ENCODE measurements around the gene VANGL1.
"Not testable (repeated sequence)": the region's sequence is repeated elsewhere in the genome, so short reads cannot be mapped to it uniquely, and the experiment has no call there.

DNA sequence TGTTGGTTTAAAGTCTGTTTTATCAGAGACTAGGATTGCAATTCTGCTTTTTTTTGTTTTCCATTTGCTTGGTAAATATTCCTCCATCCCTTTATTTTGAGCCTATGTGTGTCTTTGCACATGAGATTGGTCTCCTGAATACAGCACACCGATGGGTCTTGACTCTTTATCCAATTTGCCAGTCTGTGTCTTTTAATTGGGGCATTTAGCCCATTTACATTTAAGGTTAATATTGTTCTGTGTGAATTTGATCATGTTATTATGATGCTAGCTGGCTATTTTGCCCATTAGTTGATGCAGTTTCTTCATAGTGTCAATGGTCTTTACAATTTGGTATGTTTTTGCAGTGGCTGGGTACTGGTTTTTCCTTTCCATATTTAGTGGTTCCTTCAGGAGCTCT is 4.5 kb upstream of the VANGL1 start:
- TF ChIP-seq, protein P1, sequence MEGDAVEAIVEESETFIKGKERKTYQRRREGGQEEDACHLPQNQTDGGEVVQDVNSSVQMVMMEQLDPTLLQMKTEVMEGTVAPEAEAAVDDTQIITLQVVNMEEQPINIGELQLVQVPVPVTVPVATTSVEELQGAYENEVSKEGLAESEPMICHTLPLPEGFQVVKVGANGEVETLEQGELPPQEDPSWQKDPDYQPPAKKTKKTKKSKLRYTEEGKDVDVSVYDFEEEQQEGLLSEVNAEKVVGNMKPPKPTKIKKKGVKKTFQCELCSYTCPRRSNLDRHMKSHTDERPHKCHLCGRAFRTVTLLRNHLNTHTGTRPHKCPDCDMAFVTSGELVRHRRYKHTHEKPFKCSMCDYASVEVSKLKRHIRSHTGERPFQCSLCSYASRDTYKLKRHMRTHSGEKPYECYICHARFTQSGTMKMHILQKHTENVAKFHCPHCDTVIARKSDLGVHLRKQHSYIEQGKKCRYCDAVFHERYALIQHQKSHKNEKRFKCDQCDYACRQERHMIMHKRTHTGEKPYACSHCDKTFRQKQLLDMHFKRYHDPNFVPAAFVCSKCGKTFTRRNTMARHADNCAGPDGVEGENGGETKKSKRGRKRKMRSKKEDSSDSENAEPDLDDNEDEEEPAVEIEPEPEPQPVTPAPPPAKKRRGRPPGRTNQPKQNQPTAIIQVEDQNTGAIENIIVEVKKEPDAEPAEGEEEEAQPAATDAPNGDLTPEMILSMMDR (IDR thresholded peaks at IDR 0.05; ENCODE audit: insufficient read depth, low read length), result not testable (repeated sequence)
- TF ChIP-seq, protein P2, sequence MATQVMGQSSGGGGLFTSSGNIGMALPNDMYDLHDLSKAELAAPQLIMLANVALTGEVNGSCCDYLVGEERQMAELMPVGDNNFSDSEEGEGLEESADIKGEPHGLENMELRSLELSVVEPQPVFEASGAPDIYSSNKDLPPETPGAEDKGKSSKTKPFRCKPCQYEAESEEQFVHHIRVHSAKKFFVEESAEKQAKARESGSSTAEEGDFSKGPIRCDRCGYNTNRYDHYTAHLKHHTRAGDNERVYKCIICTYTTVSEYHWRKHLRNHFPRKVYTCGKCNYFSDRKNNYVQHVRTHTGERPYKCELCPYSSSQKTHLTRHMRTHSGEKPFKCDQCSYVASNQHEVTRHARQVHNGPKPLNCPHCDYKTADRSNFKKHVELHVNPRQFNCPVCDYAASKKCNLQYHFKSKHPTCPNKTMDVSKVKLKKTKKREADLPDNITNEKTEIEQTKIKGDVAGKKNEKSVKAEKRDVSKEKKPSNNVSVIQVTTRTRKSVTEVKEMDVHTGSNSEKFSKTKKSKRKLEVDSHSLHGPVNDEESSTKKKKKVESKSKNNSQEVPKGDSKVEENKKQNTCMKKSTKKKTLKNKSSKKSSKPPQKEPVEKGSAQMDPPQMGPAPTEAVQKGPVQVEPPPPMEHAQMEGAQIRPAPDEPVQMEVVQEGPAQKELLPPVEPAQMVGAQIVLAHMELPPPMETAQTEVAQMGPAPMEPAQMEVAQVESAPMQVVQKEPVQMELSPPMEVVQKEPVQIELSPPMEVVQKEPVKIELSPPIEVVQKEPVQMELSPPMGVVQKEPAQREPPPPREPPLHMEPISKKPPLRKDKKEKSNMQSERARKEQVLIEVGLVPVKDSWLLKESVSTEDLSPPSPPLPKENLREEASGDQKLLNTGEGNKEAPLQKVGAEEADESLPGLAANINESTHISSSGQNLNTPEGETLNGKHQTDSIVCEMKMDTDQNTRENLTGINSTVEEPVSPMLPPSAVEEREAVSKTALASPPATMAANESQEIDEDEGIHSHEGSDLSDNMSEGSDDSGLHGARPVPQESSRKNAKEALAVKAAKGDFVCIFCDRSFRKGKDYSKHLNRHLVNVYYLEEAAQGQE (IDR thresholded peaks at IDR 0.05; ENCODE audit: insufficient replicate concordance, low read depth), result not testable (repeated sequence)
- not testable (repeated sequence) for TF ChIP-seq GABPA (IDR thresholded peaks at IDR 0.05; ENCODE audit: low read depth); POLR2AphosphoS5 (IDR thresholded peaks at IDR 0.05; ENCODE audit: low read depth); SPI1 (IDR thresholded peaks at IDR 0.05; ENCODE audit: borderline replicate concordance, low read depth)
